Measurements from ENCODE around the gene SERINC5.

The SERINC5 gene

GRCh38 chr5:80254767-80255430, 949 bp downstream of the SERINC5 start:
- DNase-seq, result no peak

- no peak for DNase-seq
These were observed 4.2 kb downstream of the SERINC5 start for GRCh38 chr5:80251636-80252035.

- DNase-seq, result no peak
These were observed 5.0 kb downstream of the SERINC5 start for GRCh38 chr5:80250801-80251200.

GRCh38 chr5:80249901-80250300, 5.9 kb downstream of the SERINC5 start:
- no peak for DNase-seq

GRCh38 chr5:80248378-80248777, 7.5 kb downstream of the SERINC5 start:
- no peak for DNase-seq

- DNase-seq, result no peak
These were observed 8.7 kb downstream of the SERINC5 start for GRCh38 chr5:80246995-80247729.

GRCh38 chr5:80246001-80246758, 9.7 kb downstream of the SERINC5 start:
- DNase-seq, result no peak

GRCh38 chr5:80243567-80243966, 12.3 kb downstream of the SERINC5 start:
- DNase-seq, result no peak

GRCh38 chr5:80242849-80243248, 13.0 kb downstream of the SERINC5 start:
- DNase-seq, result no peak

GRCh38 chr5:80240368-80240986, 15.4 kb downstream of the SERINC5 start:
- DNase-seq, result no peak

GRCh38 chr5:80239680-80240367, 16.0 kb downstream of the SERINC5 start:
- DNase-seq, result no peak

GRCh38 chr5:80238778-80239679, 16.8 kb downstream of the SERINC5 start:
- DNase-seq, result no peak

GRCh38 chr5:80238097-80238496, 17.8 kb downstream of the SERINC5 start:
- no peak for DNase-seq

GRCh38 chr5:80237243-80237642, 18.6 kb downstream of the SERINC5 start:
- no peak for DNase-seq

GRCh38 chr5:80234116-80234948, 21.5 kb downstream of the SERINC5 start:
- DNase-seq, result no peak

GRCh38 chr5:80231693-80232092, 24.2 kb downstream of the SERINC5 start:
- DNase-seq, result no peak

GRCh38 chr5:80231243-80231642, 24.6 kb downstream of the SERINC5 start:
- no peak for DNase-seq

- DNase-seq, result no peak
These were observed 25.4 kb downstream of the SERINC5 start for GRCh38 chr5:80230269-80230992.

- DNase-seq, result no peak
These were observed 26.0 kb downstream of the SERINC5 start for GRCh38 chr5:80229902-80230255.

GRCh38 chr5:80227979-80228596, 27.8 kb downstream of the SERINC5 start:
- no peak for DNase-seq
